H9 (cell line): ENCODE measurements around the gene CHGA. TPM values are rescaled to one million over a fixed set of nuclear protein-coding genes. Genes with fewer than 3 reads are reported as not detected.
A peak's percentile ranks its signal among the peaks of the same experiment; 100 is the strongest.

Experiments
- DNase-seq: peaks from one replicate; pipeline ENCODE4 v3.0.0-alpha.2; 2017
- H2AFZ ChIP-seq: one replicate; pipeline ENCODE4 v1.6.1; 2013; ENCODE audit warnings: mild to moderate bottlenecking, low read length, control low read depth, moderate library complexity
- H2AK5ac ChIP-seq: 2 replicates; pipeline ENCODE4 v1.6.1; 2013; ENCODE audit warnings: low read length, control low read depth, mixed read lengths; ENCODE audit not compliant: insufficient read length
- H2BK120ac ChIP-seq: one replicate; pipeline ENCODE4 v1.6.1; 2013; ENCODE audit warnings: low read depth, mild to moderate bottlenecking, low read length, control low read depth, inconsistent platforms; ENCODE audit not compliant: poor library complexity, severe bottlenecking
- H2BK12ac ChIP-seq: 2 replicates; pipeline ENCODE4 v1.6.1; 2013; ENCODE audit warnings: low read length, control low read depth, mixed read lengths, low read depth; ENCODE audit not compliant: insufficient read length
- H2BK15ac ChIP-seq: 2 replicates; pipeline ENCODE4 v1.6.1; 2013; ENCODE audit warnings: low read depth, low read length, control low read depth
- H2BK20ac ChIP-seq: one replicate; pipeline ENCODE4 v1.6.1; 2013; ENCODE audit warnings: low read depth, mild to moderate bottlenecking, low read length, control low read depth, inconsistent platforms; ENCODE audit not compliant: poor library complexity, severe bottlenecking
- H2BK5ac ChIP-seq: 2 replicates; pipeline ENCODE4 v1.6.1; 2013; ENCODE audit warnings: low read length, control low read depth, mixed read lengths; ENCODE audit not compliant: insufficient read length
- H3K14ac ChIP-seq: 2 replicates; pipeline ENCODE4 v1.6.1; 2013; ENCODE audit warnings: low read length, control low read depth; ENCODE audit not compliant: insufficient read depth
- H3K18ac ChIP-seq: 2 replicates; pipeline ENCODE4 v1.6.1; 2013; ENCODE audit warnings: low read depth, mild to moderate bottlenecking, mixed read lengths, low read length, control low read depth; ENCODE audit not compliant: insufficient read length
- H3K23ac ChIP-seq: 2 replicates; pipeline ENCODE4 v1.6.1; 2013; ENCODE audit warnings: low read length, control low read depth, mixed read lengths, low read depth; ENCODE audit not compliant: insufficient read length
- H3K23me2 ChIP-seq: 2 replicates; pipeline ENCODE4 v1.6.1; 2013; ENCODE audit warnings: low read depth, mild to moderate bottlenecking, mixed read lengths, low read length, control low read depth; ENCODE audit not compliant: insufficient read length, poor library complexity, severe bottlenecking
- H3K27ac ChIP-seq: 2 replicates; pipeline ENCODE4 v1.5.1; 2013; ENCODE audit warnings: low read length, control low read depth, mixed read lengths, low read depth; ENCODE audit not compliant: insufficient read length
- H3K27me3 ChIP-seq: 2 replicates; pipeline ENCODE4 v1.6.1; 2013; ENCODE audit warnings: low read length, control low read depth, inconsistent platforms; ENCODE audit not compliant: insufficient read depth
- H3K4ac ChIP-seq: 2 replicates; pipeline ENCODE4 v1.6.1; 2013; ENCODE audit warnings: low read depth, mild to moderate bottlenecking, control low read depth, inconsistent platforms, low read length, moderate library complexity
- H3K4me1 ChIP-seq: 2 replicates; pipeline ENCODE4 v1.6.1; 2013; ENCODE audit warnings: low read length, control low read depth, inconsistent platforms; ENCODE audit not compliant: insufficient read depth
- H3K4me2 ChIP-seq: 2 replicates; pipeline ENCODE4 v1.6.1; 2013; ENCODE audit warnings: low read length, control low read depth, mixed read lengths; ENCODE audit not compliant: insufficient read length, insufficient read depth
- H3K56ac ChIP-seq: 2 replicates; pipeline ENCODE4 v1.6.1; 2013; ENCODE audit warnings: low read depth, mild to moderate bottlenecking, mixed read lengths, low read length, control low read depth; ENCODE audit not compliant: insufficient read length
- H3K79me1 ChIP-seq: 2 replicates; pipeline ENCODE4 v1.6.1; 2013; ENCODE audit warnings: low read depth, mild to moderate bottlenecking, moderate library complexity, low read length, control low read depth, inconsistent platforms; ENCODE audit not compliant: insufficient read depth, poor library complexity, severe bottlenecking
- H3K79me2 ChIP-seq: 2 replicates; pipeline ENCODE4 v1.6.1; 2013; ENCODE audit warnings: low read length, control low read depth, inconsistent platforms; ENCODE audit not compliant: insufficient read depth
- H3K9ac ChIP-seq: 2 replicates; pipeline ENCODE4 v1.6.1; 2013; ENCODE audit warnings: low read length, control low read depth, mixed read lengths; ENCODE audit not compliant: insufficient read length; ENCODE audit errors: extremely low read depth
- H3K9me3 ChIP-seq: one replicate; pipeline ENCODE4 v1.6.1; 2013; ENCODE audit warnings: low read depth, low read length, inconsistent platforms; ENCODE audit not compliant: control insufficient read depth
- H3T11ph ChIP-seq: one replicate; pipeline ENCODE4 v1.6.1; 2013; ENCODE audit warnings: mild to moderate bottlenecking, low read length, control low read depth, inconsistent platforms
- H4K20me1 ChIP-seq: one replicate; pipeline ENCODE4 v1.6.1; 2013; ENCODE audit not compliant: control insufficient read depth, insufficient read length, insufficient read depth
- H4K5ac ChIP-seq: 2 replicates; pipeline ENCODE4 v1.6.1; 2013; ENCODE audit warnings: low read depth, mild to moderate bottlenecking, mixed read lengths, low read length, control low read depth; ENCODE audit not compliant: insufficient read length
- H4K8ac ChIP-seq: replicated peaks from 2 replicates; pipeline ENCODE4 v1.6.1; 2013; ENCODE audit warnings: low read length, control low read depth, mixed read lengths, low read depth; ENCODE audit not compliant: insufficient read length
- H4K91ac ChIP-seq: 2 replicates; pipeline ENCODE4 v1.6.1; 2013; ENCODE audit warnings: low read depth, mild to moderate bottlenecking, moderate library complexity, mixed read lengths, low read length, control low read depth; ENCODE audit not compliant: insufficient read length
- H3K27ac Mint-ChIP-seq, 3 experiments: 2 replicates in 2 of 3; 3 replicates in 1 of 3; pipeline ENCODE4 v1.8.0; 2020 to 2021; ENCODE audit warnings: mixed read lengths in 3 of 3, mild to moderate bottlenecking in 1 of 3, moderate library complexity in 1 of 3
- H3K27me3 Mint-ChIP-seq: 2 replicates; pipeline ENCODE4 v1.8.0; 2021; ENCODE audit warnings: low read depth, mild to moderate bottlenecking, moderate library complexity, mixed read lengths
- H3K36me3 Mint-ChIP-seq, 3 experiments: 2 replicates in 2 of 3; 3 replicates in 1 of 3; pipeline ENCODE4 v1.8.0; 2020 to 2021; ENCODE audit warnings: low read depth in 3 of 3, mixed read lengths in 3 of 3; ENCODE audit not compliant: insufficient read depth in 1 of 3
- H3K4me1 Mint-ChIP-seq, 2 experiments: 2 replicates each; pipeline ENCODE4 v1.8.0; 2020; ENCODE audit warnings: mixed read lengths in 2 of 2
- H3K4me3 Mint-ChIP-seq, 2 experiments: 2 replicates in 1 of 2; 3 replicates in 1 of 2; pipeline ENCODE4 v1.8.0; 2020 to 2021; ENCODE audit warnings: mild to moderate bottlenecking in 2 of 2, mixed read lengths in 2 of 2, moderate library complexity in 1 of 2
- H3K9me3 Mint-ChIP-seq, 2 experiments: 2 replicates in 1 of 2; 3 replicates in 1 of 2; pipeline ENCODE4 v1.8.0; 2020; ENCODE audit warnings: mild to moderate bottlenecking in 2 of 2, mixed read lengths in 2 of 2, moderate library complexity in 1 of 2
- CTCF ChIP-seq: fragments of 200-600 bp; sonication (generic); conservative IDR thresholded peaks from 3 replicates; pipeline ENCODE4 v1.8.0; 2021; ENCODE audit warnings: antibody characterized with exemption, mild to moderate bottlenecking
- WGBS: extraction: QIAGEN DNeasy Blood & Tissue Kit; methylation state at CpG from one replicate; pipeline ENCODE4 v1.1.7; 2013; ENCODE audit warnings: missing lambda C conversion rate, low lambda C conversion rate, mixed read lengths; ENCODE audit not compliant: insufficient read length; ENCODE audit errors: extremely low coverage; 5-methylcytosine and 5-hydroxymethylcytosine counted together
- total RNA-seq: library from RNA; stranded (reverse); gene quantifications from 2 replicates; pipeline ENCODE4 v1.2.1, GENCODE V29; 2021

CHGA gene
- total RNA-seq, 1 experiment from 2014 or later, result 6.7 TPM

GRCh38 chr14:92969871-92970270 lies 46.9 kb downstream of the CHGA start:
- no peak overlapping the region for H3K23ac ChIP-seq
- H2BK120ac ChIP-seq, result no peak overlapping the region
- H3K4me2 ChIP-seq, result no peak overlapping the region
- H2BK15ac ChIP-seq, result no peak overlapping the region
- peaks cover 6% of the 10 kb centered on the region; the same call in 1 of the 2 replicates for H3K79me2 ChIP-seq
- no peak overlapping the region for H3K27ac ChIP-seq
- H3K9ac ChIP-seq, result no peak overlapping the region
- H2BK20ac ChIP-seq, result no peak overlapping the region
- no peak overlapping the region for H3T11ph ChIP-seq
- no peak overlapping the region for H2AK5ac ChIP-seq
- Mint-ChIP-seq H3K36me3 (peaks cover 9 to 13% (median 11%) of the 10 kb centered on the region in 3 experiments), H3K27ac (peak overlapping the region in 2 of 3 experiments; percentile 64 to 76; a peak in 2 of 7 replicates), H3K27me3 (no peaks in the 10 kb centered on the region), H3K9me3 (peaks cover 4 to 14% of the 10 kb centered on the region in 2 experiments), H3K4me3 (peak overlapping the region in 1 of 2 experiments; percentile 38; a peak in 1 of 5 replicates), H3K4me1 (peaks cover 30 to 37% of the 10 kb centered on the region in 2 experiments)
- DNase-seq, result no peak
- H4K8ac ChIP-seq, result no peak overlapping the region
- H3K4me1 ChIP-seq, result peaks cover 5% of the 10 kb centered on the region; the same call in 1 of the 2 replicates
- H3K56ac ChIP-seq, result no peak overlapping the region
- no peak for TF ChIP-seq CTCF
- no peak overlapping the region for H4K5ac ChIP-seq
- no CpG with 5 or more reads among the region's 12 CpGs for WGBS
- H3K27me3 ChIP-seq, result no peaks in the 10 kb centered on the region
- H3K9me3 ChIP-seq, result no peaks in the 10 kb centered on the region
- H4K20me1 ChIP-seq, result no peaks in the 10 kb centered on the region
- no peaks in the 10 kb centered on the region for H3K23me2 ChIP-seq
- H3K18ac ChIP-seq, result no peak overlapping the region
- no peak overlapping the region for H2BK5ac ChIP-seq
- no peak overlapping the region for H2AFZ ChIP-seq
- H4K91ac ChIP-seq, result no peak overlapping the region
- no peak overlapping the region for H3K4ac ChIP-seq
- H3K79me1 ChIP-seq, result peaks cover 3% of the 10 kb centered on the region
- H3K14ac ChIP-seq, result no peak overlapping the region
- H2BK12ac ChIP-seq, result no peak overlapping the region
